ENCODE measurements around the gene TMEM18.

TMEM18 gene

DNA sequence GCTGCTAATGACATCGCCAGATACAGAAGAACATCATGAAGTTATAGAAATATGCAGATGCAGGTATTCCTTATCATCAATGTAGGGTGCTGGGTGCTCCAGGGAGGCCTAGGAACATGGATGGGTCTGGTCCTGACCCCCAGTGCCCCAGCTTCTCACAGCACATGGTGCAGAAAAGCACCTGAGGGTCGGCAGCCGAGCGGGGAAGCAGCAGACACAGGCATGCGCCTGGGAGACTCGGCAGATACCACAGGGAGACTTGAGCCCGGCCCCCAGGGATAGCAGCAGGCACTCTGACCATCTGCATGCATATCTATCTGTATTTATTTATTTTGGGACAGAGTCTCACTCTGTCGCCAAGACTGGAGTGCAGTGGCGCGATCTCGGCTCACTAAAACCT, 43.2 kb downstream of the TMEM18 start:
- H3K36me3 ChIP-seq (ENCODE audit: control insufficient read depth, insufficient read depth, low read length): no peaks in the 10 kb centered on the region
- H3K27ac ChIP-seq: no peak overlapping the region
- no peaks in the 10 kb centered on the region for H3K27me3 ChIP-seq (ENCODE audit: control insufficient read depth, insufficient read depth, low read length)
- H3K4me3 ChIP-seq (ENCODE audit: low read depth, low read length): no peak overlapping the region
- H3K79me2 ChIP-seq: no peaks in the 10 kb centered on the region
- no peaks in the 10 kb centered on the region for H3K4me1 ChIP-seq
- no peaks in the 10 kb centered on the region for H3K9me3 ChIP-seq (ENCODE audit: control insufficient read depth, low read length)
- TF ChIP-seq, protein P1, sequence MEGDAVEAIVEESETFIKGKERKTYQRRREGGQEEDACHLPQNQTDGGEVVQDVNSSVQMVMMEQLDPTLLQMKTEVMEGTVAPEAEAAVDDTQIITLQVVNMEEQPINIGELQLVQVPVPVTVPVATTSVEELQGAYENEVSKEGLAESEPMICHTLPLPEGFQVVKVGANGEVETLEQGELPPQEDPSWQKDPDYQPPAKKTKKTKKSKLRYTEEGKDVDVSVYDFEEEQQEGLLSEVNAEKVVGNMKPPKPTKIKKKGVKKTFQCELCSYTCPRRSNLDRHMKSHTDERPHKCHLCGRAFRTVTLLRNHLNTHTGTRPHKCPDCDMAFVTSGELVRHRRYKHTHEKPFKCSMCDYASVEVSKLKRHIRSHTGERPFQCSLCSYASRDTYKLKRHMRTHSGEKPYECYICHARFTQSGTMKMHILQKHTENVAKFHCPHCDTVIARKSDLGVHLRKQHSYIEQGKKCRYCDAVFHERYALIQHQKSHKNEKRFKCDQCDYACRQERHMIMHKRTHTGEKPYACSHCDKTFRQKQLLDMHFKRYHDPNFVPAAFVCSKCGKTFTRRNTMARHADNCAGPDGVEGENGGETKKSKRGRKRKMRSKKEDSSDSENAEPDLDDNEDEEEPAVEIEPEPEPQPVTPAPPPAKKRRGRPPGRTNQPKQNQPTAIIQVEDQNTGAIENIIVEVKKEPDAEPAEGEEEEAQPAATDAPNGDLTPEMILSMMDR (IDR thresholded peaks at IDR 0.05): no peak
- no peak overlapping the region for H3K9ac ChIP-seq
- no peak overlapping the region for H2AFZ ChIP-seq
- no peak overlapping the region for H3K4me2 ChIP-seq (ENCODE audit: low read length)

DNA sequence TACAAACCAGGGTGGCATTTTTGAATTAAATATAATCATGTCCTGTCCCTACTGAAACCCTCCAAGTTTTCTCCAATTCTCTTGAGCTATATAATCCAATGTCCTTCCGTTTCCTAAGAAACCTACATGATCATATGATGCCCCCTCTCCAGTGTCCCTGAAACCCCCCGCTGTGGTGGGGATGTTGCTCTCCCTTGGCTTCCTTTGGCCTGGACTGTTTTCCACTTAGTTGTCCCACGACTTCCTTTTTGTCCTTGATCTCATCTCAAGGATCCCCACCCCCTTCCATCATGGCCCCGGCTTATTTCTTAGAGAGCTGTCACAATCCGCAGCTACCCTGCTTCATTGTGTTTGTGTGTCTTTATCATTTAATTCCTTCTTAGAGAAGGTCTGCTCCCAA, 43.8 kb downstream of the TMEM18 start:
- H3K4me1 ChIP-seq: no peaks in the 10 kb centered on the region

DNA sequence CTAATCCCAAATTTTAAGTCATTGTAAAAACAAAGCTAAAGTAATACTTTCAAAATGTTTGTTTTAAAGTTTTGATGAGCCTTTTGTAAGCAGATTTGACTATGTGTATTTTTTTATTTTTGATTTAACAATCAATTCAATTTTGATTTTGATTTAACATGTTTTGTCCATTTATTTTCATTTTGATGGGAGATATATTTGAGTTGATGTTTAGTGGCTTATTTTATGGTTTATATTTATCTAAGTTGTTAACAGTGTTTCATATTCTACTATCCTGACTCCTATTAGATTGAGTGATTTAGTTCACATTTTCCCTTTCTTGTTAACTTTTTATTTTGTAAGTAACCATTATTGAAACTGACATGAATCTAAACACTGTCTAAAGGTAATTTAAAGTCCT, 44.7 kb downstream of the TMEM18 start:
- no peak overlapping the region for H3K4me3 ChIP-seq (ENCODE audit: low read depth, low read length)
- no peak overlapping the region for H3K27ac ChIP-seq
- TF ChIP-seq, protein P1 (IDR thresholded peaks at IDR 0.05): no peak
- no peak overlapping the region for H3K4me2 ChIP-seq (ENCODE audit: low read length)
- no peak overlapping the region for H2AFZ ChIP-seq
- H3K9me3 ChIP-seq (ENCODE audit: control insufficient read depth, low read length): no peaks in the 10 kb centered on the region
- no peaks in the 10 kb centered on the region for H3K27me3 ChIP-seq (ENCODE audit: control insufficient read depth, insufficient read depth, low read length)
- no peak overlapping the region for H3K9ac ChIP-seq
- no peaks in the 10 kb centered on the region for H3K36me3 ChIP-seq (ENCODE audit: control insufficient read depth, insufficient read depth, low read length)
- H3K79me2 ChIP-seq: no peaks in the 10 kb centered on the region
- no peaks in the 10 kb centered on the region for H3K4me1 ChIP-seq

More for the DNA sequence above, 43.8 kb downstream of the TMEM18 start:
- Histone ChIP-seq H3K79me2 (no peaks in the 10 kb centered on the region), H3K4me2 (ENCODE audit: low read length) (no peak overlapping the region), H3K27me3 (ENCODE audit: control insufficient read depth, insufficient read depth, low read length) (no peaks in the 10 kb centered on the region), H3K9ac (no peak overlapping the region), H3K36me3 (ENCODE audit: control insufficient read depth, insufficient read depth, low read length) (no peaks in the 10 kb centered on the region), H3K4me3 (ENCODE audit: low read depth, low read length) (no peak overlapping the region), H3K27ac (no peak overlapping the region), H3K9me3 (ENCODE audit: control insufficient read depth, low read length) (no peaks in the 10 kb centered on the region), H2AFZ (no peak overlapping the region)
- TF ChIP-seq, protein P1 (IDR thresholded peaks at IDR 0.05): no peak

DNA sequence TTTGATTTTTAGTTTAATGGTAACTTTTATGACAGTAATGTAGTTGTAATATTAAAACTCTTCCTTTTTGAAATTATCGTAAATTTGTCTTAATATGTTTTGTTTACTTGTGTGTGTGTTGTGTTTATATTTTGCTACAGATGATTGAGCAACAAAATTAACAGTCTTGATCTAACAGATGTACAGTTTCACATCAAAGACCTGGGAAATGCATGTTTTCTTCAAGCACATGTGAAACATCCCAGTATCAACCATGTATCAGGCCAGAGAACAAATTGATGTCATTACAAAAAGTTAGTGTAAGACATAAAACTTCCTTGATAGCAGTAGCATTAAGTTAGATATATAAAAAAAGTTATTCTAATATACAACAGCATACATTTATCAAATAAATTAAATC, 45.5 kb downstream of the TMEM18 start:
- Histone ChIP-seq H3K9ac (no peak overlapping the region), H3K27ac (no peak overlapping the region), H3K9me3 (ENCODE audit: control insufficient read depth, low read length) (no peaks in the 10 kb centered on the region), H3K79me2 (no peaks in the 10 kb centered on the region), H3K4me3 (ENCODE audit: low read depth, low read length) (no peak overlapping the region), H3K36me3 (ENCODE audit: control insufficient read depth, insufficient read depth, low read length) (no peaks in the 10 kb centered on the region), H2AFZ (no peak overlapping the region), H3K4me1 (no peaks in the 10 kb centered on the region), H3K4me2 (ENCODE audit: low read length) (no peak overlapping the region), H3K27me3 (ENCODE audit: control insufficient read depth, insufficient read depth, low read length) (no peaks in the 10 kb centered on the region)
- TF ChIP-seq, protein P1 (IDR thresholded peaks at IDR 0.05): no peak

DNA sequence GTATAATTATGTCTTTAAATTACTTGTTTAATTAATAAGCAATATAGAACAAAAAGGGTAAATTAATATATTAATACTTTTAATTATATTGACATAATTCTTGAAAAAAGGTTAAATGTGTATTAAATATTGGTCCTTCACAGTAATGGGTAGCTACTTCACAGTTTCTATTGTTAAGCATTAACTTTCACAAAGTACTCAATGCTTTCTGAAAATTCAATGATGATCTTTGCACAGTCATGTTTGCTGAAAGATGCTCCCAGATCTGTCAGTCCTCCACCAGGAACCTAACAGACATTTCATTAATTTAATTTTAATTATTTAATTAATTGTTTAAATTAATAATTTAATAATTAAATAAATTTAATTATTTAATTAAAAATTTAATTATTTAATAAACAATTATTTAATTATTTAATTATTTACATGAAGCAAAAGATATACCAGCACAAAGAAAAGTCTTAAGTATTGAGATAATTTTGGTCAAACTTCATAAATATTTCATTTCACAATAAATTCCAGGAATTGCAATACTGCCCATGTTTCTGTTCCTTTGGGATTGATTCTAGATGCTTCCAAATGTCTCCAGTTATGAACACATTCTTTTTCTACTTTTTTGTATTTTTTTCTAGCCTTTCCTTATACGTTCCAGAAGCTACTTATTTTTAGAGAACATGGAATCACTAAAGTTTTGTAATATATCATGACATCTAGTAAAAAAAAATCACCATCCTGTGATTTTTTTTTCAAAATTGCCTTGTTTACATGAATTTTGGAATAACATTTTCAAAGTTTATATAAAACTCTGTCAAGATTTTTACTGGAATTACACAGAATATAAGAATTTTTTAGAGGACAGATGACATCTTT, 46.5 kb downstream of the TMEM18 start:
- H3K79me2 ChIP-seq: no peaks in the 10 kb centered on the region
- H3K4me1 ChIP-seq: no peaks in the 10 kb centered on the region
- H2AFZ ChIP-seq: no peak overlapping the region
- no peak overlapping the region for H3K27ac ChIP-seq
- no peaks in the 10 kb centered on the region for H3K27me3 ChIP-seq (ENCODE audit: control insufficient read depth, insufficient read depth, low read length)
- TF ChIP-seq, protein P1 (IDR thresholded peaks at IDR 0.05): no peak
- H3K4me3 ChIP-seq (ENCODE audit: low read depth, low read length): no peak overlapping the region
- H3K36me3 ChIP-seq (ENCODE audit: control insufficient read depth, insufficient read depth, low read length): no peaks in the 10 kb centered on the region
- no peak overlapping the region for H3K9ac ChIP-seq
- no peaks in the 10 kb centered on the region for H3K9me3 ChIP-seq (ENCODE audit: control insufficient read depth, low read length)
- H3K4me2 ChIP-seq (ENCODE audit: low read length): no peak overlapping the region

Data from parathyroid adenoma (tissue), 2 donors.